HCT116 (cell line): ENCODE data around the gene RNF114. TPM values are rescaled to one million over a fixed set of nuclear protein-coding genes. Genes with fewer than 3 reads are reported as not detected.

Experiments used
- ATAC-seq: fragments of 200-7000 bp; cut with Tn5 transposase; 2 replicates; pipeline ENCODE4 v1.9.1; 2020; ENCODE audit warnings: mild to moderate bottlenecking, moderate library complexity
- BruUV-seq: library from RNA; stranded (reverse); fragments of 400-500 nt; replicated peaks from 2 replicates; lab custom pipeline; 2021; lab: Mats Ljungman, UMichigan
- CTCF ChIA-PET: fragments of 300-600 bp; sonication (Branson Sonifier 250); formaldehyde crosslinking; loops from one replicate; lab custom pipeline; 2021; ENCODE audit warnings: antibody characterized with exemption; lab: Charles Lee
- POLR2A ChIA-PET: fragments of 300-600, 350-600 bp; sonication (Branson Sonifier 250); formaldehyde crosslinking; loops from one replicate; lab custom pipeline; 2021; ENCODE audit warnings: antibody characterized with exemption; lab: Charles Lee
- RAD21 ChIA-PET, 2 experiments: fragments of 300-600 bp; sonication (Branson Sonifier 250); formaldehyde crosslinking; loops; one replicate each; lab custom pipeline; 2023; ENCODE audit warnings: low total read pairs in 2 of 2; ENCODE audit not compliant: uncharacterized antibody in 2 of 2, unreplicated experiment in 2 of 2, low non-redundant PET in 1 of 2; lab: Charles Lee
- DNase-seq: peaks from one replicate; pipeline ENCODE4 v3.0.0-alpha.2; 2010; ENCODE audit warnings: low read depth, low spot score
- H2AFZ ChIP-seq: fragments of 200-600 bp; shearing (Covaris generic), sonication (generic); 2 replicates; pipeline ENCODE4 v1.6.1; 2017; ENCODE audit warnings: low read depth, mixed run types, mixed read lengths, antibody characterized with exemption, low read length; ENCODE audit not compliant: poor library complexity, severe bottlenecking
- H3K27ac ChIP-seq: 2 replicates; pipeline ENCODE4 v1.5.1; 2012; ENCODE audit warnings: low read depth, low read length
- H3K27me3 ChIP-seq: fragments of 200-600 bp; sonication (generic); 2 replicates; pipeline ENCODE4 v1.6.1; 2016; ENCODE audit warnings: mixed run types, low read length, mixed read lengths; ENCODE audit not compliant: insufficient read depth
- H3K36me3 ChIP-seq, 2 experiments: fragments of 200-500 bp in 1 of 2; fragments of 200-600 bp in 1 of 2; sonication (Bioruptor generic) in 1 of 2; sonication (generic) in 1 of 2; 2 replicates each; pipeline versions ENCODE4 v1.5.1 to v1.6.1; 2014 to 2016; ENCODE audit warnings: low read length in 2 of 2, inconsistent platforms in 1 of 2, mixed read lengths in 1 of 2, mixed run types in 1 of 2; ENCODE audit not compliant: insufficient read depth in 2 of 2, control insufficient read depth in 1 of 2
- H3K4me1 ChIP-seq, 2 experiments: fragments of 200-600 bp in 1 of 2; sonication (generic) in 1 of 2; 2 replicates each; pipeline versions ENCODE4 v1.5.1 to v1.6.1; 2012 to 2017; ENCODE audit warnings: low read length in 2 of 2, inconsistent platforms in 1 of 2, mild to moderate bottlenecking in 1 of 2, mixed read lengths in 1 of 2, mixed run types in 1 of 2, moderate library complexity in 1 of 2; ENCODE audit not compliant: insufficient read depth in 2 of 2, control insufficient read depth in 1 of 2
- H3K4me2 ChIP-seq: fragments of 200-600 bp; sonication (generic); 2 replicates; pipeline ENCODE4 v1.6.1; 2017; ENCODE audit warnings: mixed run types, low read length, mixed read lengths
- H3K4me3 ChIP-seq, 2 experiments: fragments of 200-600 bp in 1 of 2; sonication (generic) in 1 of 2; replicated peaks in 1 of 2; 2 replicates each; pipeline ENCODE4 v1.5.1; 2011 to 2016; ENCODE audit warnings: low read length in 2 of 2, control low read depth in 1 of 2, low read depth in 1 of 2, mild to moderate bottlenecking in 1 of 2, mixed read lengths in 1 of 2, mixed run types in 1 of 2
- H3K79me2 ChIP-seq: fragments of 200-600 bp; sonication (generic); 2 replicates; pipeline ENCODE4 v1.6.1; 2017; ENCODE audit warnings: mild to moderate bottlenecking, mixed run types, low read length, moderate library complexity, mixed read lengths; ENCODE audit not compliant: insufficient read depth
- H3K9ac ChIP-seq: fragments of 200-600 bp; sonication (generic); 2 replicates; pipeline ENCODE4 v1.6.1; 2016; ENCODE audit warnings: low read length, mixed read lengths
- H3K9me2 ChIP-seq: fragments of 200-600 bp; sonication (generic), shearing (Covaris generic); 2 replicates; pipeline ENCODE4 v1.6.1; 2017; ENCODE audit warnings: mixed run types, mild to moderate bottlenecking, moderate library complexity; ENCODE audit not compliant: insufficient read depth
- H3K9me3 ChIP-seq, 2 experiments: fragments of 200-500 bp in 1 of 2; fragments of 200-600 bp in 1 of 2; sonication (Bioruptor generic) in 1 of 2; sonication (generic) in 1 of 2; 2 replicates each; pipeline ENCODE4 v1.6.1; 2014 to 2017; ENCODE audit warnings: low read length in 2 of 2, mixed read lengths in 2 of 2, inconsistent platforms in 1 of 2, low read depth in 1 of 2, mild to moderate bottlenecking in 1 of 2, mixed run types in 1 of 2, moderate library complexity in 1 of 2; ENCODE audit not compliant: control insufficient read depth in 1 of 2, insufficient read depth in 1 of 2
- H4K20me1 ChIP-seq: fragments of 200-600 bp; sonication (generic), shearing (Covaris generic); 2 replicates; pipeline ENCODE4 v1.6.1; 2017; ENCODE audit warnings: mixed run types, mild to moderate bottlenecking, moderate library complexity; ENCODE audit not compliant: insufficient read depth
- CEBPB ChIP-seq: IDR thresholded peaks from 2 replicates; pipeline ENCODE4 v1.6.1; 2012; ENCODE audit warnings: low read depth
- CTCF ChIP-seq, 3 experiments: fragments of 200-600 bp in 1 of 3; sonication (generic) in 1 of 3; IDR thresholded peaks in 2 of 3; conservative IDR thresholded peaks in 1 of 3; 2 replicates each; pipeline ENCODE4 v1.5.1; 2012 to 2017; ENCODE audit warnings: low read depth in 2 of 3, low read length in 2 of 3, antibody characterized with exemption in 1 of 3, borderline replicate concordance in 1 of 3, control low read depth in 1 of 3, mild to moderate bottlenecking in 1 of 3, mixed read lengths in 1 of 3, mixed run types in 1 of 3, moderate library complexity in 1 of 3; ENCODE audit not compliant: insufficient read depth in 1 of 3
- ELF1 ChIP-seq: IDR thresholded peaks from 2 replicates; pipeline ENCODE4 v1.6.1; 2012; ENCODE audit warnings: low read depth, borderline replicate concordance
- EZH2 ChIP-seq: fragments of 200-600 bp; sonication (generic); IDR thresholded peaks from 2 replicates; pipeline ENCODE4 v1.6.1; 2017; ENCODE audit warnings: antibody characterized with exemption, mixed run types
- FOSL1 ChIP-seq: IDR thresholded peaks from 2 replicates; pipeline ENCODE4 v1.6.1; 2012; ENCODE audit warnings: low read depth
- JUND ChIP-seq: IDR thresholded peaks from 2 replicates; pipeline ENCODE4 v1.6.1; 2012
- MAX ChIP-seq: IDR thresholded peaks from 2 replicates; pipeline ENCODE4 v1.6.1; 2012
- POLR2A ChIP-seq: IDR thresholded peaks from 2 replicates; pipeline ENCODE4 v1.7.0; 2011; ENCODE audit warnings: borderline replicate concordance; ENCODE audit not compliant: insufficient read depth, insufficient read length; ENCODE audit errors: extremely low read depth
- POLR2AphosphoS5 ChIP-seq: IDR thresholded peaks from 2 replicates; pipeline ENCODE4 v1.6.1; 2011; ENCODE audit warnings: mild to moderate bottlenecking, low read depth, low read length, moderate library complexity
- SIN3A ChIP-seq: IDR thresholded peaks from 2 replicates; pipeline ENCODE4 v1.6.1; 2012; ENCODE audit warnings: low read depth
- SP1 ChIP-seq: IDR thresholded peaks from 2 replicates; pipeline ENCODE4 v1.6.1; 2012; ENCODE audit warnings: low read depth
- TCF7L2 ChIP-seq: IDR thresholded peaks from 2 replicates; pipeline ENCODE4 v1.7.0; 2011; ENCODE audit warnings: borderline replicate concordance, inconsistent platforms; ENCODE audit not compliant: insufficient read depth, insufficient read length; ENCODE audit errors: extremely low read depth
- YY1 ChIP-seq: IDR thresholded peaks from 2 replicates; pipeline ENCODE4 v1.6.1; 2011; ENCODE audit warnings: low read length, low read depth, moderate library complexity, mild to moderate bottlenecking; ENCODE audit not compliant: insufficient replicate concordance; ENCODE audit errors: extremely low read depth
- ZFX ChIP-seq: fragments of 450-650 bp; IDR thresholded peaks from 2 replicates; pipeline ENCODE4 v1.6.1; 2017
- ZNF274 ChIP-seq: fragments of 200-500 bp; sonication (Bioruptor generic); IDR thresholded peaks from 2 replicates; pipeline ENCODE4 v1.6.1; 2014; ENCODE audit warnings: mild to moderate bottlenecking, low read depth, low read length, inconsistent platforms
- intact Hi-C: fragments of 100-400 bp; cut with micrococcal nuclease; formaldehyde crosslinking; loops from 2 replicates; pipeline ENCODE4 v1.10.0; 2022
- total RNA-seq: library from RNA; stranded (reverse); gene quantifications from one replicate; pipeline ENCODE4 v1.2.1, GENCODE V29; 2021; ENCODE audit not compliant: unreplicated experiment

The RNF114 gene
- total RNA-seq, 1 experiment from 2014 or later = 66.8 TPM

GRCh38 chr20:49918446-49918845, 17.8 kb upstream of the RNF114 start:
- POLR2A ChIA-PET = no interaction called here
- Histone ChIP-seq H3K4me3 (no peak overlapping the region), H2AFZ (no peak overlapping the region), H3K9me2 (no peaks in the 10 kb centered on the region), H3K9me3 (no peaks in the 10 kb centered on the region), H3K9ac (no peak overlapping the region), H3K4me2 (no peak overlapping the region)
- DNase-seq (no peak), ATAC-seq (no peak)
- no peak for TF ChIP-seq TCF7L2
- no peak for TF ChIP-seq SIN3A
- no peak for TF ChIP-seq EZH2
- no peak for TF ChIP-seq POLR2AphosphoS5
- TF ChIP-seq MAX = no peak
- TF ChIP-seq ELF1 = no peak
- no peak for TF ChIP-seq POLR2A
- TF ChIP-seq ZFX = no peak
- TF ChIP-seq CTCF (IDR thresholded peaks at IDR 0.05 in 2 of 3, conservative IDR thresholded peaks at IDR 0.05 in 1 of 3; ENCODE audit: borderline replicate concordance in 1 of 3, insufficient read depth in 1 of 3, low read depth in 2 of 3, low read length in 2 of 3) = no peak
- TF ChIP-seq CEBPB = no peak
- TF ChIP-seq YY1 = no peak
- no peak for TF ChIP-seq ZNF274
- no peak for TF ChIP-seq JUND
- TF ChIP-seq FOSL1 = no peak
- TF ChIP-seq SP1 = no peak
- TF ChIP-seq, all 23 proteins: peak for 0
- CTCF ChIA-PET = no interaction called here
- H3K27me3 ChIP-seq = no peaks in the 10 kb centered on the region
- intact Hi-C loops = no loop called here
- BruUV-seq = no TSS peak
- RAD21 ChIA-PET = no interaction called here
- H4K20me1 ChIP-seq = no peaks in the 10 kb centered on the region
- H3K79me2 ChIP-seq = peaks cover 18% of the 10 kb centered on the region
- peaks cover 11 to 26% of the 10 kb centered on the region in 2 experiments for H3K4me1 ChIP-seq
- no peaks in the 10 kb centered on the region for H3K36me3 ChIP-seq
- H3K27ac ChIP-seq = no peak overlapping the region
